ENCODE data around the gene SAXO1. TPM values are rescaled to one million over a fixed set of nuclear protein-coding genes. Genes with fewer than 3 reads are reported as not detected.

SAXO1 gene
- total and polyA plus RNA-seq, 4 experiments from 2014 or later = 0.09 to 1.0 (median 0.32) TPM

DNA sequence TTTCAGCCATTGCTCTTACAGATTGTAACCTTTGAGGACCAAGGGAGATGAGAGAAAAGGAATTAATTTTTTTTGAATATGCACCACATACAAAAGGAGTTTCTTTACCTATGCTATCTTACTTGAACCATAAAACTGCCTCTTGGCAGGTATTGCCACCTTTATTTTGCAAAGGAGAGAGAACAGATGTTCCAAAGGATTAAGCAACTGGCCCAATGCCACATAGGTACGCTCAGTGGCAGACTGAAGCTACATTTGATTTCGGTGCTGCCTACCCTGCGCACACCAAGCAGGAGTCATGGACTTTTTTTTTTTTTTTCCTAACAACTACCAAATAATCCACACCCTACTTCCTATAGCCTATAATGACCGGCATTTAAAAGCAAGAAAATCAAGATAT is 43.1 kb downstream of the SAXO1 start:
- H3K27me3 ChIP-seq (ENCODE audit: insufficient read depth, low read length) = no peaks in the 10 kb centered on the region
- ChIA-PET POLR2A (ENCODE audit: partially characterized antibody) (no interaction called here), CTCF (ENCODE audit: partially characterized antibody) (no interaction called here)
- Mint-ChIP-seq H3K4me1 (no peaks in the 10 kb centered on the region), H3K36me3 (no peaks in the 10 kb centered on the region), H3K9me3 (no peaks in the 10 kb centered on the region), H3K27me3 (no peaks in the 10 kb centered on the region), H3K27ac (no peak overlapping the region), H3K4me3 (no peak overlapping the region)
- no peak overlapping the region for H3K27ac ChIP-seq (ENCODE audit: low read depth, low read length)
- DNase-seq = no peak
- intact Hi-C loops (cut with micrococcal nuclease) = no loop called here
- H3K9me3 ChIP-seq (ENCODE audit: control insufficient read depth in 1 of 2, low read length in 2 of 2) = no peaks in the 10 kb centered on the region
- H3K4me3 ChIP-seq (ENCODE audit: low read length in 2 of 2) = no peak overlapping the region
- H3K36me3 ChIP-seq (ENCODE audit: insufficient read depth, low read length) = no peaks in the 10 kb centered on the region
- H3K4me1 ChIP-seq (ENCODE audit: insufficient read depth, low read length) = no peaks in the 10 kb centered on the region

GRCh38 chr9:18989097-18989496 is 43.9 kb downstream of the SAXO1 start:
- Mint-ChIP-seq H3K27ac (no peak overlapping the region), H3K4me1 (no peaks in the 10 kb centered on the region), H3K36me3 (no peaks in the 10 kb centered on the region), H3K4me3 (no peak overlapping the region), H3K27me3 (no peaks in the 10 kb centered on the region), H3K9me3 (no peaks in the 10 kb centered on the region)
- Histone ChIP-seq H3K27me3 (ENCODE audit: insufficient read depth, low read length) (no peaks in the 10 kb centered on the region), H3K4me3 (ENCODE audit: low read length in 2 of 2) (no peak overlapping the region), H3K4me1 (ENCODE audit: insufficient read depth, low read length) (no peaks in the 10 kb centered on the region), H3K27ac (ENCODE audit: low read depth, low read length) (no peak overlapping the region), H3K9me3 (ENCODE audit: control insufficient read depth in 1 of 2, low read length in 2 of 2) (no peaks in the 10 kb centered on the region), H3K36me3 (ENCODE audit: insufficient read depth, low read length) (no peaks in the 10 kb centered on the region)
- intact Hi-C loops (cut with micrococcal nuclease) = no loop called here
- POLR2A ChIA-PET (ENCODE audit: partially characterized antibody) = no interaction called here
- CTCF ChIA-PET (ENCODE audit: partially characterized antibody) = no interaction called here
- DNase-seq = no peak

DNA sequence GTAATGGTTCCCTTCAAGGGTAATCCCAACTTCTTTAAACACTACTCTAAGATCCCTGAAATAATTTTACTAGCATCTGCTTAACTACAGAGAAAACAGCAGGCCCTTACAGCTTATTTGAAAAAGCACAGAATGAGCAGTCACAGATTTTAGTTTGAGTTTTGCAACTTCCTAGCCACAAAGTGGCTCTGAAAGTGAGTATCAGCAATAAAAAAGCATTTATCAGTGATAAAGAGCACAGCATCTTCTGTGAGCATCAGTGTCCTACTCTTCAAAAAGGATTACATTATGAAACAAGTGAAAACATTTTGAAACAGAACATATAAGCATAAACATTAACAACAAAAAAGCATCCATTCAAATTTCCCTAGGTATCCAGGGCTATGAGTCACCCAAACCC is 45.0 kb downstream of the SAXO1 start:
- Mint-ChIP-seq H3K27ac (no peak overlapping the region), H3K9me3 (no peaks in the 10 kb centered on the region), H3K27me3 (no peaks in the 10 kb centered on the region), H3K36me3 (no peaks in the 10 kb centered on the region), H3K4me3 (no peak overlapping the region), H3K4me1 (no peaks in the 10 kb centered on the region)
- Histone ChIP-seq H3K4me1 (ENCODE audit: insufficient read depth, low read length) (no peaks in the 10 kb centered on the region), H3K27ac (ENCODE audit: low read depth, low read length) (no peak overlapping the region), H3K27me3 (ENCODE audit: insufficient read depth, low read length) (no peaks in the 10 kb centered on the region), H3K4me3 (ENCODE audit: low read length in 2 of 2) (no peak overlapping the region), H3K36me3 (ENCODE audit: insufficient read depth, low read length) (no peaks in the 10 kb centered on the region), H3K9me3 (ENCODE audit: control insufficient read depth in 1 of 2, low read length in 2 of 2) (no peaks in the 10 kb centered on the region)
- CTCF ChIA-PET (ENCODE audit: partially characterized antibody) = no interaction called here
- intact Hi-C loops (cut with micrococcal nuclease) = no loop called here
- POLR2A ChIA-PET (ENCODE audit: partially characterized antibody) = no interaction called here
- no peak for DNase-seq

DNA sequence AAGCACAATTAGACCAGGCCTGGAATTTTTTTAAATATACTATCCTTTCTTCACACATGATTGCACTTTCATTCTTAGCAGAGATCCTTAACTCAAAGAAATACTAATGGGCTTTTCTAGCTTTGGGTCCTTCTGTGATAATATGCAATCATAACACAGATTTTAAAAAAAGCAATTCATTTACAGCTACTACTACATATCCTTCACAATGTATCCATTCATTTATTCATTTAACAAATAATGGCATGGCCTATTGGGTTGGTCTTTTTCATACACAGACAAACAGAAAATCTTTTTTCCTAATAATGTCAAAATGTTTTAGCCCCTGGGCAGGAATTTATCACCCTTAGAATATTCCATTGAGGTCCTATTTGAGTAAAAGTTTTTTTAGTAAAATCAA is 47.0 kb downstream of the SAXO1 start:
- H3K4me3 ChIP-seq (ENCODE audit: low read length in 2 of 2) = no peak overlapping the region
- no peaks in the 10 kb centered on the region for H3K9me3 ChIP-seq (ENCODE audit: control insufficient read depth in 1 of 2, low read length in 2 of 2)
- peaks cover 0 to 2% of the 10 kb centered on the region in 2 donors for H3K27me3 Mint-ChIP-seq
- H3K36me3 ChIP-seq (ENCODE audit: insufficient read depth, low read length) = no peaks in the 10 kb centered on the region
- intact Hi-C loops (cut with micrococcal nuclease) = no loop called here
- no peaks in the 10 kb centered on the region for H3K4me1 Mint-ChIP-seq
- H3K9me3 Mint-ChIP-seq = no peaks in the 10 kb centered on the region
- H3K4me1 ChIP-seq (ENCODE audit: insufficient read depth, low read length) = no peaks in the 10 kb centered on the region
- no peak overlapping the region for H3K27ac Mint-ChIP-seq
- no peak overlapping the region for H3K27ac ChIP-seq (ENCODE audit: low read depth, low read length)
- no peaks in the 10 kb centered on the region for H3K27me3 ChIP-seq (ENCODE audit: insufficient read depth, low read length)
- no peak overlapping the region for H3K4me3 Mint-ChIP-seq
- ChIA-PET CTCF (ENCODE audit: partially characterized antibody) (no interaction called here), POLR2A (ENCODE audit: partially characterized antibody) (no interaction called here)
- no peaks in the 10 kb centered on the region for H3K36me3 Mint-ChIP-seq
- DNase-seq = no peak

GRCh38 chr9:18985464-18985951 is 47.5 kb downstream of the SAXO1 start:
- Mint-ChIP-seq H3K36me3 (no peaks in the 10 kb centered on the region), H3K9me3 (no peaks in the 10 kb centered on the region), H3K4me3 (no peak overlapping the region), H3K4me1 (no peaks in the 10 kb centered on the region), H3K27me3 (peaks cover 0 to 2% of the 10 kb centered on the region in 2 donors), H3K27ac (no peak overlapping the region)
- Histone ChIP-seq H3K36me3 (ENCODE audit: insufficient read depth, low read length) (no peaks in the 10 kb centered on the region), H3K9me3 (ENCODE audit: control insufficient read depth in 1 of 2, low read length in 2 of 2) (no peaks in the 10 kb centered on the region), H3K27me3 (ENCODE audit: insufficient read depth, low read length) (no peaks in the 10 kb centered on the region), H3K27ac (ENCODE audit: low read depth, low read length) (no peak overlapping the region), H3K4me3 (ENCODE audit: low read length in 2 of 2) (no peak overlapping the region), H3K4me1 (ENCODE audit: insufficient read depth, low read length) (no peaks in the 10 kb centered on the region)
- POLR2A ChIA-PET (ENCODE audit: partially characterized antibody) = no interaction called here
- intact Hi-C loops (cut with micrococcal nuclease) = no loop called here
- DNase-seq = no peak
- CTCF ChIA-PET (ENCODE audit: partially characterized antibody) = no interaction called here

DNA sequence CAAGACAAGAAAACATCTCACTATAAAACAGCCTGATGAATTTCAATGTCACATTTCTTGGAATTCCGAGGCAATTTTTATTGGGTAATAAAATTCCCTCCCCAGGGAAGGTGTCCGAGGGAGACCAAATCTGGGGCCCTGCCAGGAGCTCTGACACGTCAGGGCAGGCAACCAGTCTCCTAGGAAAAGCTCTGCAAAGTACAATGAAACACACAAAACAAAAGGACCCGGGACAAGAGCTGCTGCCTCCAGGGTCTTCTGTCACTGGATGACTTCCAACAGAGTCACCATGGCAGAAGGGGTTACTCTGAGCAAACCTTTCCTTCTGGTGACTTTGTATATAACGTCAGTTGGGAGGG is 50.8 kb downstream of the SAXO1 start:
- Histone ChIP-seq H3K27me3 (ENCODE audit: insufficient read depth, low read length) (no peaks in the 10 kb centered on the region), H3K36me3 (ENCODE audit: insufficient read depth, low read length) (no peaks in the 10 kb centered on the region), H3K27ac (ENCODE audit: low read depth, low read length) (no peak overlapping the region), H3K9me3 (ENCODE audit: control insufficient read depth in 1 of 2, low read length in 2 of 2) (no peaks in the 10 kb centered on the region), H3K4me1 (ENCODE audit: insufficient read depth, low read length) (no peaks in the 10 kb centered on the region), H3K4me3 (ENCODE audit: low read length in 2 of 2) (no peak overlapping the region)
- Mint-ChIP-seq H3K4me1 (no peaks in the 10 kb centered on the region), H3K4me3 (no peak overlapping the region), H3K9me3 (no peaks in the 10 kb centered on the region), H3K36me3 (no peaks in the 10 kb centered on the region), H3K27ac (no peak overlapping the region), H3K27me3 (peaks cover 0 to 2% of the 10 kb centered on the region in 2 donors)
- DNase-seq = no peak
- CTCF ChIA-PET (ENCODE audit: partially characterized antibody) = interaction anchor here (1.0 kb wide), 1 partner anchor 8 kb away, joined by 3 read pairs; no protein-coding TSS in a partner anchor
- intact Hi-C loops (cut with micrococcal nuclease) = no loop called here
- POLR2A ChIA-PET (ENCODE audit: partially characterized antibody) = no interaction called here

GRCh38 chr9:18981476-18982261 is 51.3 kb downstream of the SAXO1 start:
- H3K4me3 Mint-ChIP-seq = no peak overlapping the region
- no peaks in the 10 kb centered on the region for H3K27me3 ChIP-seq (ENCODE audit: insufficient read depth, low read length)

More at GRCh38 chr9:18981476-18982261, 51.3 kb downstream of the SAXO1 start:
- H3K36me3 ChIP-seq (ENCODE audit: insufficient read depth, low read length) = no peaks in the 10 kb centered on the region
- no peak overlapping the region for H3K27ac ChIP-seq (ENCODE audit: low read depth, low read length)
- Mint-ChIP-seq H3K27me3 (peaks cover 0 to 2% of the 10 kb centered on the region in 2 donors), H3K36me3 (no peaks in the 10 kb centered on the region), H3K4me1 (peaks cover 0 to 2% (median 0%) of the 10 kb centered on the region in 4 donors), H3K27ac (no peak overlapping the region), H3K9me3 (no peaks in the 10 kb centered on the region)
- H3K4me3 ChIP-seq (ENCODE audit: low read length in 2 of 2) = no peak overlapping the region
- ChIA-PET POLR2A (ENCODE audit: partially characterized antibody) (no interaction called here), CTCF (ENCODE audit: partially characterized antibody) (no interaction called here)
- no peaks in the 10 kb centered on the region for H3K9me3 ChIP-seq (ENCODE audit: control insufficient read depth in 1 of 2, low read length in 2 of 2)
- no peak for DNase-seq
- intact Hi-C loops (cut with micrococcal nuclease) = no loop called here
- no peaks in the 10 kb centered on the region for H3K4me1 ChIP-seq (ENCODE audit: insufficient read depth, low read length)
